Kidney (tissue), 14 donors: ENCODE measurements around the gene SNTG2. TPM values are rescaled to one million over a fixed set of nuclear protein-coding genes. Genes with fewer than 3 reads are reported as not detected.

Source experiments
- DNase-seq, 5 donors: peaks; one replicate each; pipeline ENCODE4 v3.0.0-alpha.2; 2013 to 2020
- FAIRE-seq: peaks from 2 replicates; lab custom pipeline; 2012; peaks lifted over from hg19 to GRCh38; lab: Jason Lieb, UNC
- H3K27ac ChIP-seq, 2 donors: one replicate each; pipeline ENCODE4 v1.7.0; 2013; ENCODE audit warnings: low read depth in 2 of 2, low read length in 2 of 2, inconsistent platforms in 1 of 2
- H3K27me3 ChIP-seq: one replicate; pipeline ENCODE4 v1.7.1; 2013; ENCODE audit warnings: low read length, inconsistent platforms; ENCODE audit not compliant: control insufficient read depth, insufficient read depth
- H3K36me3 ChIP-seq, 3 donors: one replicate each; pipeline versions ENCODE4 v1.7.0 to v1.7.1; 2013; ENCODE audit warnings: low read length in 3 of 3, control low read depth in 1 of 3, inconsistent platforms in 1 of 3; ENCODE audit not compliant: insufficient read depth in 3 of 3, control insufficient read depth in 2 of 3
- H3K4me1 ChIP-seq, 3 donors: one replicate each; pipeline versions ENCODE4 v1.7.0 to v1.7.1; 2013; ENCODE audit warnings: low read length in 3 of 3, inconsistent platforms in 1 of 3, low read depth in 1 of 3; ENCODE audit not compliant: control insufficient read depth in 2 of 3, insufficient read depth in 2 of 3
- H3K4me3 ChIP-seq, 3 donors: one replicate each; pipeline versions ENCODE4 v1.7.0 to v1.8.1; 2013; ENCODE audit warnings: low read length in 3 of 3, control low read depth in 1 of 3, inconsistent platforms in 1 of 3
- H3K9ac ChIP-seq, 3 donors: one replicate each; pipeline versions ENCODE4 v1.7.0 to v1.7.1; 2013; ENCODE audit warnings: low read length in 3 of 3, control low read depth in 1 of 3, inconsistent platforms in 1 of 3
- H3K9me3 ChIP-seq, 3 donors: one replicate each; pipeline versions ENCODE4 v1.7.0 to v1.7.1; 2013; ENCODE audit warnings: low read length in 3 of 3, control low read depth in 1 of 3, inconsistent platforms in 1 of 3; ENCODE audit not compliant: control insufficient read depth in 2 of 3, insufficient read depth in 1 of 3
- intact Hi-C: fragments of 100-400 bp; cut with DNase I; formaldehyde crosslinking; loops from one replicate; pipeline ENCODE4 v1.11.1; 2022
- polyA plus RNA-seq: library from polyadenylated mRNA; stranded (reverse); fragments of 350-450 nt; fragmentation: Illumina TruSeq; extraction: RNeasy Lipid Tissue Mini Kit (QIAGEN cat#74804); gene quantifications from one replicate; pipeline ENCODE4 v1.2.3, GENCODE V29; 2014; ENCODE audit warnings: low read depth, low replicate concordance; ENCODE audit not compliant: insufficient read depth
- total RNA-seq: library from RNA; stranded (reverse); fragmentation: NEBNext Ultra II Directional; extraction: Animal tissue kit (Norgen Biotek cat#: 25700); gene quantifications from one replicate; pipeline ENCODE4 v1.2.1, GENCODE V29; 2021
- TF ChIP-seq, protein P1 (sequence below): IDR thresholded peaks from 3 replicates; pipeline ENCODE4 v1.5.1; 2012; ENCODE audit warnings: mild to moderate bottlenecking, moderate library complexity, borderline replicate concordance; ENCODE audit not compliant: insufficient read depth; ENCODE audit errors: extremely low read depth
- donor health status: control.
- donor health status: control.
- donor health status: control.
- donor health status: control.
- donor health status: control.
- donor health status: DM: yes; HTN: yes; CAD: no.
- donor health status: Normal renal cell carcinoma (clear cell type).

Gene SNTG2
- total and polyA plus RNA-seq, 2 donors from 2014 or later, result 2.2 TPM; not detected in 1

DNA sequence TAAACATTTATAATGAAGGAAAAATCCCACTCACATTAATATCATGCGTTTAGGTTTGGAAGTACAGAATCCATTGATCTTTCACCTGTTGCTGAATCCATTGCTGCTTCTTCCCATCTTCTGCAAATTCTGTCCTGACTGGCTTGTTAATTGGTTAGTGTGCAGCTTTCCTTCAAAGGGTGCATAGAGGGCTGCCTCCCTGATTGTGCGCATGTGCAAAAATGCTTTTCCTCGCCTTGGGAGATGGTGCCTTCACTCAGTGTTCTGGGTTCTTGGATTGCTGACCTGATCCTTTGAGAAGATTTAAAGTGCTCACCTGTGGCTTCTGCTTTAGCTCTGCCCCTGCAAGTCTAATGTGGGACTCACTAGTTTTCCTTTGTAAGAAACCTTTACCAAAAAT lies 231.2 kb downstream of the SNTG2 start:
- FAIRE-seq, result no peak
- intact Hi-C loops, result no loop called here

DNA sequence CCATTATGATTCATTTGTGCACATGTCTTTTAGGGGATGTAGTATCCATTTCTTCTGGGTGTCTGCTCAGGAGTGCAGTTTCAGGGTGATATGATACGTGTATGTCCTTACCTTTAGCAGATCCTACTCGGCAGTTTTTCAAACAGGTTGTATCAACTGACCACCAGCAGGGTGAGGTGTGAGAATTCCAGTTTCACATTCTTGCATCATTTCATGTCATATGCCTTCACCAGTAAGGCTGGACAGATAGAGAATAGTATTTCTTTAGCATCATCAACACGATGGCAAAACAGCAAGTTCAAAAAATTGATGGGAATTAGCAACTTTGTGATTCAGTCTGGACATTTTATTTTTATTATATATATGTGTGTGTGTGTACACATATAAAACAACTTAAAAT lies 232.7 kb downstream of the SNTG2 start:
- FAIRE-seq, result no peak

More for the DNA sequence above, 231.2 kb downstream of the SNTG2 start:
- Histone ChIP-seq H3K27ac (no peak overlapping the region), H3K27me3 (no peaks in the 10 kb centered on the region), H3K4me1 (no peaks in the 10 kb centered on the region), H3K36me3 (no peaks in the 10 kb centered on the region), H3K9ac (no peak overlapping the region), H3K4me3 (no peak overlapping the region), H3K9me3 (peaks cover 0 to 1% (median 0%) of the 10 kb centered on the region in 3 donors)
- TF ChIP-seq, protein P1, sequence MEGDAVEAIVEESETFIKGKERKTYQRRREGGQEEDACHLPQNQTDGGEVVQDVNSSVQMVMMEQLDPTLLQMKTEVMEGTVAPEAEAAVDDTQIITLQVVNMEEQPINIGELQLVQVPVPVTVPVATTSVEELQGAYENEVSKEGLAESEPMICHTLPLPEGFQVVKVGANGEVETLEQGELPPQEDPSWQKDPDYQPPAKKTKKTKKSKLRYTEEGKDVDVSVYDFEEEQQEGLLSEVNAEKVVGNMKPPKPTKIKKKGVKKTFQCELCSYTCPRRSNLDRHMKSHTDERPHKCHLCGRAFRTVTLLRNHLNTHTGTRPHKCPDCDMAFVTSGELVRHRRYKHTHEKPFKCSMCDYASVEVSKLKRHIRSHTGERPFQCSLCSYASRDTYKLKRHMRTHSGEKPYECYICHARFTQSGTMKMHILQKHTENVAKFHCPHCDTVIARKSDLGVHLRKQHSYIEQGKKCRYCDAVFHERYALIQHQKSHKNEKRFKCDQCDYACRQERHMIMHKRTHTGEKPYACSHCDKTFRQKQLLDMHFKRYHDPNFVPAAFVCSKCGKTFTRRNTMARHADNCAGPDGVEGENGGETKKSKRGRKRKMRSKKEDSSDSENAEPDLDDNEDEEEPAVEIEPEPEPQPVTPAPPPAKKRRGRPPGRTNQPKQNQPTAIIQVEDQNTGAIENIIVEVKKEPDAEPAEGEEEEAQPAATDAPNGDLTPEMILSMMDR, result no peak
- no peak for DNase-seq

DNA sequence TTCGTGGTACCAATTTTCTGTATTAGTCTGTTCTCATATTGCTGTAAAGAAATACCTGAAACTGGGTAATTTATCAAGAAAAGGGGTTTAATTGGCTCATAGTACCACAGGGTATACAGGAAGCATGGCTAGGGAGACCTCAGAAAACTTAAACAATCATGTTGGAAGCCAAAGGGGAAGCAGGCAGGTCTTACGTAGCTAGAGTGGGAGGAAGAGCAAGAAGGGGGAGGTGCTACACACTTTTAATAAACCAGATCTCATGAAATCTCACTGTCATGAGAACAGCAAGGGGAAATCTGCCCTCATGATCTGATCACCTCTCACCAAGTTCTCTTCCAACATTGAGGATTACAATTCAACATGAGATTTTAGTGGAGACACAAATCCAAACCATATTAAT lies 235.8 kb downstream of the SNTG2 start:
- FAIRE-seq, result no peak
- no peaks in the 10 kb centered on the region for H3K36me3 ChIP-seq
- no peak overlapping the region for H3K9ac ChIP-seq
- H3K27ac ChIP-seq, result no peak overlapping the region
- H3K27me3 ChIP-seq, result no peaks in the 10 kb centered on the region
- peaks cover 0 to 2% (median 0%) of the 10 kb centered on the region in 3 donors for H3K9me3 ChIP-seq
- no peaks in the 10 kb centered on the region for H3K4me1 ChIP-seq
- no peak overlapping the region for H3K4me3 ChIP-seq
- intact Hi-C loops, result no loop called here
- DNase-seq, result no peak
- TF ChIP-seq, protein P1, result no peak

More for the DNA sequence above, 232.7 kb downstream of the SNTG2 start:
- intact Hi-C loops, result no loop called here
- TF ChIP-seq, protein P1, result no peak
- Histone ChIP-seq H3K27ac (no peak overlapping the region), H3K9ac (no peak overlapping the region), H3K36me3 (no peaks in the 10 kb centered on the region), H3K27me3 (no peaks in the 10 kb centered on the region), H3K4me3 (no peak overlapping the region), H3K9me3 (peaks cover 0 to 2% (median 0%) of the 10 kb centered on the region in 3 donors), H3K4me1 (no peaks in the 10 kb centered on the region)
- no peak for DNase-seq

DNA sequence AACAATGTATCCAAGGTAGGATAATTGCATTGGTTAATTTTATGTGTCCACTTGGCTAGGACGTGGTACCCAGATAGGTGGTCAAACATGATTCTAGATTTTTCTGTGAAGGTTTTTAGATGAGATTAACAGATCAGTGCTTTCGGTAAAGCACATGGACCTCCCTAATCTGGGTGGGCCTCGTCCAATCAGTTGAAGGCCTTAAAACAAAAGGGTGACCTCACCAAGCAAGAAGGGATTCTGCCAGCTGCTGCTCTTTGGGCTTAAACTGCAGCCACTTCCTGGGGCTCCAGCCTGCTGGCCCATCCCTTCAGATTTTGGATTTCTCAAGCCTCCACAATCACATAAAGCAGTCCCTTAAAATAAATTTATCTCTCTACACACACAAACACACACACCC lies 236.5 kb downstream of the SNTG2 start:
- Histone ChIP-seq H3K27ac (no peak overlapping the region), H3K9ac (no peak overlapping the region), H3K36me3 (no peaks in the 10 kb centered on the region), H3K9me3 (peaks cover 0 to 2% (median 0%) of the 10 kb centered on the region in 3 donors), H3K4me3 (no peak overlapping the region), H3K27me3 (no peaks in the 10 kb centered on the region), H3K4me1 (no peaks in the 10 kb centered on the region)
- no peak for DNase-seq
- intact Hi-C loops, result no loop called here
- FAIRE-seq, result no peak
- TF ChIP-seq, protein P1, result no peak
